Osteoblast (primary cell): ENCODE data around the gene SEMA7A. TPM values are rescaled to one million over a fixed set of nuclear protein-coding genes. Genes with fewer than 3 reads are reported as not detected.

Experiments
- DNase-seq: peaks from one replicate; pipeline ENCODE4 v3.0.0; 2011; ENCODE audit warnings: low spot score, mixed read lengths; ENCODE audit not compliant: insufficient read length; ENCODE audit errors: missing footprints
- H2AFZ ChIP-seq: 2 replicates; pipeline ENCODE4 v1.6.0; 2011; ENCODE audit warnings: mild to moderate bottlenecking, low read length
- H3K27ac ChIP-seq: 2 replicates; pipeline ENCODE4 v1.5.1; 2011; ENCODE audit warnings: mild to moderate bottlenecking, low read depth, low read length, moderate library complexity
- H3K27me3 ChIP-seq: 2 replicates; pipeline ENCODE4 v1.6.0; 2012; ENCODE audit warnings: mild to moderate bottlenecking, control low read depth, inconsistent platforms, low read length, moderate library complexity; ENCODE audit not compliant: insufficient read depth
- H3K36me3 ChIP-seq: 2 replicates; pipeline ENCODE4 v1.5.1; 2011; ENCODE audit warnings: mild to moderate bottlenecking, low read length, control low read depth, moderate library complexity; ENCODE audit not compliant: insufficient read depth
- H3K4me1 ChIP-seq: 2 replicates; pipeline ENCODE4 v1.5.1; 2011; ENCODE audit warnings: mild to moderate bottlenecking, low read length, control low read depth, moderate library complexity; ENCODE audit not compliant: insufficient read depth
- H3K4me2 ChIP-seq: 2 replicates; pipeline ENCODE4 v1.6.0; 2011; ENCODE audit warnings: mild to moderate bottlenecking, low read length; ENCODE audit not compliant: insufficient read depth
- H3K4me3 ChIP-seq: fragments of 200-600 bp; sonication (generic); 3 replicates; pipeline ENCODE4 v1.5.1; 2012; ENCODE audit warnings: mild to moderate bottlenecking, low read length, inconsistent platforms; ENCODE audit not compliant: insufficient read depth
- H3K79me2 ChIP-seq: 2 replicates; pipeline ENCODE4 v1.6.0; 2012; ENCODE audit warnings: mild to moderate bottlenecking, low read length, control low read depth, inconsistent platforms; ENCODE audit not compliant: insufficient read depth
- H3K9me3 ChIP-seq: 2 replicates; pipeline ENCODE4 v1.5.1; 2011; ENCODE audit warnings: low read depth, low read length, control low read depth
- H4K20me1 ChIP-seq: 2 replicates; pipeline ENCODE4 v1.6.0; 2012; ENCODE audit warnings: mild to moderate bottlenecking, low read length, control low read depth; ENCODE audit not compliant: insufficient read depth
- CTCF ChIP-seq: IDR thresholded peaks from 2 replicates; pipeline ENCODE4 v1.5.1; 2011; ENCODE audit warnings: mild to moderate bottlenecking, low read depth, low read length, moderate library complexity; ENCODE audit errors: extremely low read depth
- total RNA-seq: library from RNA; depleted of rRNA; stranded (reverse); fragments of >200 nt; gene quantifications from 2 replicates; pipeline ENCODE4 v1.2.3, GENCODE V29; 2012

Gene SEMA7A
- total RNA-seq, 1 donor = 30.4 TPM

DNA sequence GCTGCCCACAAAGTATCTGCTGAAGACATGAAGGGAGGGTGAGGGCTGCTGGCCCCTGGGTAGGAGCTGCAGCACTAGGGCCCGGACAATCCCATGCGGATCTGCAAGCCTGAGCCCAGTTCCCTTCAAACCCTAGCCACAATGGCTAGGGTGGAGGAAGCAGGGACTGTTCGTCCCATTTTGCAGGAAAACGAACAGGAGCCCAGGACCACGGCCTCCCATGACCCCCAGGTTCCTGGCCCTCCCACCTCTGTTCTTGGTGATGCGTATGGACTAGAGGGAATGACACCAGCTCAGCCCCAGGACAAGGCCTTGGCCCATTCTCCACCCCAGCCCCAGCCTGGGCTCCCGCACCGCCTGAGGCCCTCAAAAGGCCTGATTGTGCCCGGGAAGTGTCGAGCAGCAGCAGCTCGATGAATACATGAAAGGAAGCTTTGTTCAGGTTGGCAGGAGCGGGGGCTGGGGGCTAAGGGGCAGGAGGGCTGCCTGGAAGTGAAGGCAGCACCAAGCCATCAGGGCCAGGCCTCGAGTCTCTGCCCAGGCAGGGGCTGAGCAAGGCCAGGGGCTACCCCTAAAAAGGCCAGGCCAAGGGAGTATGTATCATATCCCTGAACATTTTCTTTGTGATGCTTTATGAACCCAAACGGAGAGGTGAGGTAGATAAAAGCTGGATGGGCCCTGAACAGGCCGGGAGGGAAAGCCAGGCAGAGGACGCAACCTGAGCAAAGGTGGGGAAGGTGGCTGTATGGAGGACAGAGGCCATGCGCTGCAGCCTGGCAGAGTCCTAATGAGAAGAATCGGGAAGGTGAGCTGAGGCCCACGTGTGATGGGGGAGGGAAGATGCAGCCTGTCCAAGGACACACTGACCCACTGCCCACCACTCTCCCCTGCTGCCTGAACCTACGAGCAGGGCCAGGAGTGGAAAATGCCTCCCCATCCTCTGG is 12.2 kb downstream of the SEMA7A start:
- Histone ChIP-seq H3K27me3 (no peaks in the 10 kb centered on the region), H3K4me2 (peak overlapping the region; percentile 47), H3K79me2 (peaks cover 100% of the 10 kb centered on the region), H3K4me3 (peak overlapping the region; percentile 9), H3K27ac (peak overlapping the region; percentile 77), H3K36me3 (peaks cover 33% of the 10 kb centered on the region), H2AFZ (no peak overlapping the region), H4K20me1 (peaks cover 47% of the 10 kb centered on the region), H3K9me3 (no peaks in the 10 kb centered on the region), H3K4me1 (peaks cover 91% of the 10 kb centered on the region)
- peak; percentile 38 for DNase-seq
- TF ChIP-seq CTCF = no peak

DNA sequence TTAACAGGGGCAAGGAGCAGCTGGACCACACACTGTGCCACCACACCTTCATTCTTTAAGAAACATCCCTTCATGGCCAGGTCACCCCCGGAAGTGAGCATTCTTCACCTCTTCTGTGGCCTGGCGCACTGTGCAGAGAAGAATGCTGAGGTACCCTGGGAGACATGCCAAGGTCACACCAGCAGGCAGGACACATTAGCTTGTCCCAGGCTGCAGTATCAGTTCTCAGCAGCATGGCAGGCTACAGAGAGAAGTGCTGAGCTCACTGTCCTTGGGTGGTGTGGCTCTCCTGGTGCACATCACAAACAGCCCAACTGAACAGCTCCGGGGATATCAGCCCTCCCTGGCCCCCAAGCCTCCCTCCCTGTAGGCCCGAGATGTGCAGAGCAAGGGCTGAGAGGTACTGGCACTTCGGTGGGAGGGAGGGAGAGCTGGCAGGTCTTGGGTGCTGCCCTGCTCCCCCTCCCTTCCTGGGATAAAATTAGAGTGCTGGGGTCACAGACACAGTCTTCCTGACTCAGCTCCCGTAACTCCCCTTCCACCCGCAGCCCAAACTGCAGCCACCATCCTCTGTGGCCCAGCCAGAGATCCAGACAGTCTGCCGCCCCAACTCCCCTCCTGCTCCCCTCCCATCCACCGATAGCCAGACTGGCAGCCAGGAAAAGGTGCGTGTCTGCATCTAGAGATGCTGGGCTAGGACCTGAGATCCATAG is 13.4 kb downstream of the SEMA7A start:
- Histone ChIP-seq H3K27ac (peak overlapping the region; percentile 77), H3K4me3 (no peak overlapping the region), H3K4me1 (peaks cover 97% of the 10 kb centered on the region), H3K36me3 (peaks cover 36% of the 10 kb centered on the region), H3K27me3 (no peaks in the 10 kb centered on the region), H3K4me2 (peak overlapping the region; percentile 47), H4K20me1 (peaks cover 45% of the 10 kb centered on the region), H3K79me2 (peaks cover 100% of the 10 kb centered on the region), H3K9me3 (no peaks in the 10 kb centered on the region), H2AFZ (no peak overlapping the region)
- DNase-seq = peak; percentile 91
- TF ChIP-seq CTCF = no peak

DNA sequence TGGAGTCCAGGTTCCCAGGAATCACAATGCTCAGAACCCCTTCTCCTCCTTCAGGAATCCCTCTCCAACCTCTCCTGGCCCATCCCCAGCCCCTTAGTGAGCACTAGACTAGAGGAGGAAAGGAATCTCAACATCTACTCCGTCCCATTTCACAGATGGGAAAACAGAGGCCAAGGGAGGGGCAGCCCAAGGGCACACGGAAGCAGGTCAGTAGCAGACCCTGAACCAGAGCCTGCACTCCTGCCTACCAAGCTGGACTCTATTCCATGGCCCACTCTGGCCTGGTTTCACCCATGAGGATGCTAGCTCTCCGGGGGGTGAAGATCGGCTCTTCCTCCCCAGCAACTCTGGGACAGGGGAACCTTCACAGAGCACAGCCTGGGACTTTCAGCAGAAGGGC is 14.3 kb downstream of the SEMA7A start:
- Histone ChIP-seq H3K4me3 (no peak overlapping the region), H3K4me2 (no peak overlapping the region), H3K9me3 (no peaks in the 10 kb centered on the region), H3K27me3 (no peaks in the 10 kb centered on the region), H4K20me1 (peaks cover 37% of the 10 kb centered on the region), H3K4me1 (peaks cover 94% of the 10 kb centered on the region), H2AFZ (no peak overlapping the region), H3K79me2 (peaks cover 100% of the 10 kb centered on the region), H3K27ac (peak overlapping the region; percentile 77), H3K36me3 (peaks cover 41% of the 10 kb centered on the region)
- TF ChIP-seq CTCF = no peak
- peak; percentile 23 for DNase-seq
